ENCODE data around the gene TBC1D22A. TPM values are rescaled to one million over a fixed set of nuclear protein-coding genes. Genes with fewer than 3 reads are reported as not detected.

TBC1D22A gene
- polyA plus RNA-seq, 1 of the 3 experiments (the other 2 are of a cell fraction), result 16.5 TPM

DNA sequence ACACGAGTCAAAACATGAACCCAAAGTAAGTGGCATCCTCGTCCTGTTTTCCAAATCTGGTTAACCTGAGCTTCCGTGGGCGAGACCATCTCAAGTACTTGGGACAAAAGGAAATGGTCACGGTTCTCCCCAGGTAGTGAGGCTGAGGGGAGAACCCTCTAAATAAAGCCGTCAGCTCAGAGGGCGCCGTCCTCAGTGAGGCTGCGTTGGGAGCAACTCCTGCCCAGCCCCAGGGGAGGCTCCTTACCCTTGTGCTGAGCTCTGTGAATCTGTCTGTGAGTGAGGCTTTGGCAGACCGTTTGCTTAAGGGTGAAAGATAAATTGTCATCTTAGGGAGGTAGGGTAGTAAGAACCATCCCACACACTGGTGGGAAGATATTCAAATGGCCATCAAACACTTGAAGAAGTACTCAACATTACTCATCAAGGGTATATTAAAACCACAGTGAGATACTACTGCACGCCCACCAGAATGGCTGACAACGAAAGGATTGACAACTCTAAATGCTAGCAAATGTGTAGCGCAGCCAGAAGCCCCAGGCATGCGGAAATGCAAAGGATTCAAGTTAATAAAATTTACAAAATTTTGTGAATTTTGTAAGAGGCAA, 321.0 kb downstream of the TBC1D22A start:
- Histone ChIP-seq H3K4me3 (ENCODE audit: low read depth in 2 of 2, low read length in 1 of 2) (no peak overlapping the region), H4K20me1 (ENCODE audit: insufficient read depth) (no peaks in the 10 kb centered on the region), H2AFZ (ENCODE audit: low read depth) (no peak overlapping the region), H3K9me2 (no peaks in the 10 kb centered on the region), H3K9me3 (peaks cover 10% of the 10 kb centered on the region; the same call in 1 of the 2 replicates), H3K27me3 (ENCODE audit: insufficient read depth) (no peaks in the 10 kb centered on the region), H3F3A (replicated peaks; ENCODE audit: insufficient read depth) (no peaks in the 10 kb centered on the region), H3K4me2 (no peak overlapping the region), H3K4me1 (ENCODE audit: control insufficient read depth in 1 of 2, insufficient read depth in 2 of 2, low read depth in 1 of 2, low read length in 1 of 2) (no peaks in the 10 kb centered on the region), H3K9ac (no peak overlapping the region), H3K79me2 (ENCODE audit: insufficient read depth) (no peaks in the 10 kb centered on the region), H3K36me3 (replicated peaks in 1 of 2; ENCODE audit: control insufficient read depth in 1 of 2, insufficient read depth in 2 of 2, low read length in 1 of 2) (peaks cover 0 to 4% of the 10 kb centered on the region in 2 experiments), H3K27ac (ENCODE audit: low read depth in 2 of 2, low read length in 1 of 2) (no peak overlapping the region)
- WGBS (ENCODE audit: low lambda C conversion rate), result 91% methylated on average over 12 of the region's 14 CpGs
- no peak for DNase-seq
- TF ChIP-seq GABPA (IDR thresholded peaks at IDR 0.05; ENCODE audit: low read depth), result no peak
- TF ChIP-seq NFIC (IDR thresholded peaks at IDR 0.05; ENCODE audit: borderline replicate concordance), result no peak
- TF ChIP-seq, protein P1, sequence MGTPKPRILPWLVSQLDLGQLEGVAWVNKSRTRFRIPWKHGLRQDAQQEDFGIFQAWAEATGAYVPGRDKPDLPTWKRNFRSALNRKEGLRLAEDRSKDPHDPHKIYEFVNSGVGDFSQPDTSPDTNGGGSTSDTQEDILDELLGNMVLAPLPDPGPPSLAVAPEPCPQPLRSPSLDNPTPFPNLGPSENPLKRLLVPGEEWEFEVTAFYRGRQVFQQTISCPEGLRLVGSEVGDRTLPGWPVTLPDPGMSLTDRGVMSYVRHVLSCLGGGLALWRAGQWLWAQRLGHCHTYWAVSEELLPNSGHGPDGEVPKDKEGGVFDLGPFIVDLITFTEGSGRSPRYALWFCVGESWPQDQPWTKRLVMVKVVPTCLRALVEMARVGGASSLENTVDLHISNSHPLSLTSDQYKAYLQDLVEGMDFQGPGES (IDR thresholded peaks at IDR 0.05; ENCODE audit: low read depth, low read length), result no peak
- no peak for TF ChIP-seq FOSL2 (IDR thresholded peaks at IDR 0.05; ENCODE audit: borderline replicate concordance, low read depth)
- TF ChIP-seq, protein P2, sequence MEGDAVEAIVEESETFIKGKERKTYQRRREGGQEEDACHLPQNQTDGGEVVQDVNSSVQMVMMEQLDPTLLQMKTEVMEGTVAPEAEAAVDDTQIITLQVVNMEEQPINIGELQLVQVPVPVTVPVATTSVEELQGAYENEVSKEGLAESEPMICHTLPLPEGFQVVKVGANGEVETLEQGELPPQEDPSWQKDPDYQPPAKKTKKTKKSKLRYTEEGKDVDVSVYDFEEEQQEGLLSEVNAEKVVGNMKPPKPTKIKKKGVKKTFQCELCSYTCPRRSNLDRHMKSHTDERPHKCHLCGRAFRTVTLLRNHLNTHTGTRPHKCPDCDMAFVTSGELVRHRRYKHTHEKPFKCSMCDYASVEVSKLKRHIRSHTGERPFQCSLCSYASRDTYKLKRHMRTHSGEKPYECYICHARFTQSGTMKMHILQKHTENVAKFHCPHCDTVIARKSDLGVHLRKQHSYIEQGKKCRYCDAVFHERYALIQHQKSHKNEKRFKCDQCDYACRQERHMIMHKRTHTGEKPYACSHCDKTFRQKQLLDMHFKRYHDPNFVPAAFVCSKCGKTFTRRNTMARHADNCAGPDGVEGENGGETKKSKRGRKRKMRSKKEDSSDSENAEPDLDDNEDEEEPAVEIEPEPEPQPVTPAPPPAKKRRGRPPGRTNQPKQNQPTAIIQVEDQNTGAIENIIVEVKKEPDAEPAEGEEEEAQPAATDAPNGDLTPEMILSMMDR (IDR thresholded peaks at IDR 0.05), result no peak
- TF ChIP-seq, protein P3, sequence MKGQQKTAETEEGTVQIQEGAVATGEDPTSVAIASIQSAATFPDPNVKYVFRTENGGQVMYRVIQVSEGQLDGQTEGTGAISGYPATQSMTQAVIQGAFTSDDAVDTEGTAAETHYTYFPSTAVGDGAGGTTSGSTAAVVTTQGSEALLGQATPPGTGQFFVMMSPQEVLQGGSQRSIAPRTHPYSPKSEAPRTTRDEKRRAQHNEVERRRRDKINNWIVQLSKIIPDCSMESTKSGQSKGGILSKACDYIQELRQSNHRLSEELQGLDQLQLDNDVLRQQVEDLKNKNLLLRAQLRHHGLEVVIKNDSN (IDR thresholded peaks at IDR 0.05; ENCODE audit: borderline replicate concordance, low read depth), result no peak
- TF ChIP-seq MXI1 (IDR thresholded peaks at IDR 0.05; ENCODE audit: low read depth, low read length), result no peak
- TF ChIP-seq RXRA (IDR thresholded peaks at IDR 0.05; ENCODE audit: borderline replicate concordance, low read depth), result no peak
- TF ChIP-seq NRF1 (IDR thresholded peaks at IDR 0.05; ENCODE audit: low read depth, low read length), result no peak
- no peak for TF ChIP-seq RAD21 (IDR thresholded peaks at IDR 0.05; ENCODE audit: low read length)
- no peak for TF ChIP-seq YY1 (IDR thresholded peaks at IDR 0.05; ENCODE audit: low read depth)
- TF ChIP-seq SIN3A (IDR thresholded peaks at IDR 0.05; ENCODE audit: borderline replicate concordance, low read depth, low read length), result no peak
- TF ChIP-seq ELF1 (IDR thresholded peaks at IDR 0.05), result no peak
- no peak for TF ChIP-seq MEF2A (IDR thresholded peaks at IDR 0.05; ENCODE audit: borderline replicate concordance, low read depth)
- TF ChIP-seq TCF12 (IDR thresholded peaks at IDR 0.05), result no peak
- TF ChIP-seq TAF1 (IDR thresholded peaks at IDR 0.05; ENCODE audit: borderline replicate concordance, low read depth, low read length), result no peak
- POLR2A ChIA-PET, result no interaction called here
- CTCF ChIA-PET, result no interaction called here
